PC-9 (cell line): Measurements from ENCODE around the gene NFIX. TPM values are rescaled to one million over a fixed set of nuclear protein-coding genes. Genes with fewer than 3 reads are reported as not detected.

Experiments
- BruUV-seq: library from RNA; stranded (reverse); fragments of 400-500 nt; replicated peaks from 2 replicates; lab custom pipeline; 2021; lab: Mats Ljungman, UMichigan
- CTCF ChIA-PET: fragments of 300-600 bp; sonication (Branson Sonifier 250); formaldehyde crosslinking; loops from one replicate; lab custom pipeline; 2022; ENCODE audit warnings: antibody characterized with exemption; lab: Charles Lee
- POLR2A ChIA-PET: fragments of 300-600 bp; sonication (Branson Sonifier 250); formaldehyde crosslinking; loops from one replicate; lab custom pipeline; 2022; ENCODE audit warnings: antibody characterized with exemption; ENCODE audit not compliant: unreplicated experiment; lab: Charles Lee
- DNase-seq, 2 experiments: peaks; one replicate each; pipeline versions ENCODE4 v3.0.0 to v3.0.0-alpha.2; 2015 to 2022; ENCODE audit warnings: mixed read lengths in 1 of 2
- H2AFZ ChIP-seq: fragments of 200-600 bp; sonication (generic); 2 replicates; pipeline ENCODE4 v1.8.1; 2017; ENCODE audit warnings: antibody characterized with exemption
- H3F3A ChIP-seq: fragments of 200-600 bp; sonication (generic); 2 replicates; pipeline ENCODE4 v1.8.1; 2017; ENCODE audit warnings: antibody characterized with exemption, mild to moderate bottlenecking, low read depth; ENCODE audit not compliant: insufficient read depth
- H3K27ac ChIP-seq: fragments of 200-600 bp; sonication (generic); 2 replicates; pipeline ENCODE4 v1.6.1; 2016; ENCODE audit warnings: mixed run types
- H3K27me3 ChIP-seq: fragments of 200-600 bp; sonication (generic); 2 replicates; pipeline ENCODE4 v1.6.1; 2016; ENCODE audit warnings: low read depth, mixed run types; ENCODE audit not compliant: insufficient read depth
- H3K36me3 ChIP-seq: fragments of 200-600 bp; sonication (generic); 2 replicates; pipeline ENCODE4 v1.6.1; 2016; ENCODE audit warnings: low read depth, mixed run types
- H3K4me1 ChIP-seq: fragments of 200-600 bp; sonication (generic); replicated peaks from 2 replicates; pipeline ENCODE4 v1.6.1; 2016; ENCODE audit warnings: mixed run types; ENCODE audit not compliant: insufficient read depth
- H3K4me2 ChIP-seq: fragments of 200-600 bp; sonication (generic); 2 replicates; pipeline ENCODE4 v1.6.1; 2017; ENCODE audit warnings: mixed run types
- H3K4me3 ChIP-seq: fragments of 200-600 bp; sonication (generic); 2 replicates; pipeline ENCODE4 v1.6.1; 2016; ENCODE audit warnings: mixed run types
- H3K79me2 ChIP-seq: fragments of 200-600 bp; sonication (generic); 2 replicates; pipeline ENCODE4 v1.6.1; 2017; ENCODE audit warnings: low read depth, mixed run types
- H3K9me2 ChIP-seq: fragments of 200-600 bp; sonication (generic); 2 replicates; pipeline ENCODE4 v1.8.1; 2017; ENCODE audit warnings: mild to moderate bottlenecking; ENCODE audit not compliant: insufficient read depth
- H3K9me3 ChIP-seq: fragments of 200-600 bp; sonication (generic); 2 replicates; pipeline ENCODE4 v1.8.1; 2016; ENCODE audit warnings: low read depth; ENCODE audit not compliant: insufficient read depth
- H4K20me1 ChIP-seq: fragments of 200-600 bp; sonication (generic); 2 replicates; pipeline ENCODE4 v1.8.1; 2017; ENCODE audit not compliant: insufficient read depth
- CTCF ChIP-seq: fragments of 200-600 bp; sonication (generic); conservative IDR thresholded peaks from 2 replicates; pipeline ENCODE4 v1.6.1; 2017; ENCODE audit warnings: mixed run types, antibody characterized with exemption, mild to moderate bottlenecking, moderate library complexity
- EZH2 ChIP-seq: fragments of 200-600 bp; sonication (generic); IDR thresholded peaks from 2 replicates; pipeline ENCODE4 v1.8.0; 2017; ENCODE audit warnings: antibody characterized with exemption, low read depth
- intact Hi-C: fragments of 100-400 bp; cut with micrococcal nuclease; formaldehyde crosslinking; loops from one replicate; pipeline ENCODE4 v1.10.0; 2022; ENCODE audit not compliant: unreplicated experiment
- total RNA-seq: library from RNA; stranded (reverse); gene quantifications from 2 replicates; pipeline ENCODE4 v1.2.3, GENCODE V29; 2021

The NFIX gene
- total RNA-seq, 1 experiment from 2014 or later = 24.2 TPM

GRCh38 chr19:13060964-13061927 lies 66.0 kb downstream of the NFIX start:
- H3K27me3 ChIP-seq = peaks cover 46% of the 10 kb centered on the region
- H3K79me2 ChIP-seq = no peaks in the 10 kb centered on the region
- peaks cover 5% of the 10 kb centered on the region; the same call in 1 of the 2 replicates for H3K4me1 ChIP-seq
- H3K4me3 ChIP-seq = peak overlapping the region; percentile 44
- peak overlapping the region; percentile 45; the same call in 1 of the 2 replicates for H2AFZ ChIP-seq
- no peaks in the 10 kb centered on the region for H3K36me3 ChIP-seq
- POLR2A ChIA-PET = interaction anchor here (0.6 kb wide), 1 partner anchor 9 kb away, joined by 4 read pairs; no protein-coding TSS in a partner anchor
- H3K27ac ChIP-seq = no peak overlapping the region
- H4K20me1 ChIP-seq = no peaks in the 10 kb centered on the region; the same call in 1 of the 2 replicates
- BruUV-seq = no TSS peak
- peak overlapping the region; percentile 84 for H3K4me2 ChIP-seq
- no peaks in the 10 kb centered on the region for H3K9me3 ChIP-seq
- peak in 1 of 2 experiments; percentile 74 for DNase-seq
- intact Hi-C loops = loop anchor here (1.0 kb wide), 2 partner anchors 27 to 78 kb away; no protein-coding TSS in a partner anchor
- TF ChIP-seq CTCF (peak; percentile 97), EZH2 (no peak)
- H3K9me2 ChIP-seq = no peaks in the 10 kb centered on the region
- CTCF ChIA-PET = interaction anchor here (0.6 to 2.7 kb wide), 11 partner anchors 9 to 496 kb away, joined by 3 to 23 read pairs (median 5); no protein-coding TSS in a partner anchor
- H3F3A ChIP-seq = no peaks in the 10 kb centered on the region

GRCh38 chr19:13062317-13062716 lies 67.0 kb downstream of the NFIX start:
- H3F3A ChIP-seq = no peaks in the 10 kb centered on the region
- H3K36me3 ChIP-seq = no peaks in the 10 kb centered on the region
- no TSS peak for BruUV-seq
- intact Hi-C loops = no loop called here
- H3K79me2 ChIP-seq = no peaks in the 10 kb centered on the region
- ChIA-PET CTCF (interaction anchor here (0.7 to 2.7 kb wide), 2 partner anchors 29 to 103 kb away, joined by 3 to 23 read pairs; no protein-coding TSS in a partner anchor), POLR2A (no interaction called here)
- TF ChIP-seq EZH2 = no peak
- TF ChIP-seq CTCF = no peak
- peaks cover 47% of the 10 kb centered on the region for H3K27me3 ChIP-seq
- DNase-seq = no peak
- no peaks in the 10 kb centered on the region for H3K9me2 ChIP-seq
- H2AFZ ChIP-seq = no peak overlapping the region
- H4K20me1 ChIP-seq = no peaks in the 10 kb centered on the region; the same call in 1 of the 2 replicates
- H3K4me1 ChIP-seq = peaks cover 5% of the 10 kb centered on the region; the same call in 1 of the 2 replicates
- H3K4me2 ChIP-seq = no peak overlapping the region
- H3K9me3 ChIP-seq = no peaks in the 10 kb centered on the region
- no peak overlapping the region for H3K4me3 ChIP-seq
- no peak overlapping the region for H3K27ac ChIP-seq

GRCh38 chr19:13063461-13064091 lies 68.3 kb downstream of the NFIX start:
- Histone ChIP-seq H3K79me2 (no peaks in the 10 kb centered on the region), H3K4me3 (no peak overlapping the region), H3K4me1 (peaks cover 5% of the 10 kb centered on the region; the same call in 1 of the 2 replicates), H3F3A (no peaks in the 10 kb centered on the region), H3K36me3 (no peaks in the 10 kb centered on the region), H2AFZ (no peak overlapping the region), H3K9me3 (no peaks in the 10 kb centered on the region), H3K9me2 (no peaks in the 10 kb centered on the region), H4K20me1 (no peaks in the 10 kb centered on the region; the same call in 1 of the 2 replicates), H3K27me3 (peaks cover 54% of the 10 kb centered on the region), H3K4me2 (no peak overlapping the region), H3K27ac (no peak overlapping the region)
- CTCF ChIA-PET = interaction anchor here (0.6 to 0.7 kb wide), 3 partner anchors 12 to 199 kb away, joined by 3 to 8 read pairs (median 4); no protein-coding TSS in a partner anchor
- POLR2A ChIA-PET = no interaction called here
- intact Hi-C loops = no loop called here
- no peak for DNase-seq
- no TSS peak for BruUV-seq
- TF ChIP-seq CTCF (no peak), EZH2 (no peak)
